Upper lobe of right lung (tissue), 1 donor: Measurements from ENCODE around the gene GLE1. TPM values are rescaled to one million over a fixed set of nuclear protein-coding genes. Genes with fewer than 3 reads are reported as not detected.
"Not testable (repeated sequence)": the region's sequence is repeated elsewhere in the genome, so short reads cannot be mapped to it uniquely, and the experiment has no call there.

ENCODE experiments used
- ATAC-seq: fragments of 200-7000 bp; cut with Tn5 transposase; one replicate; pipeline ENCODE4 v1.9.1; 2020; ENCODE audit warnings: mild to moderate bottlenecking, moderate library complexity
- DNase-seq: peaks from one replicate; pipeline ENCODE4 v3.0.0-alpha.2; 2020
- H3K27ac ChIP-seq: fragments of 200-600 bp; one replicate; pipeline ENCODE4 v1.8.0; 2022
- H3K27me3 ChIP-seq: fragments of 200-600 bp; one replicate; pipeline ENCODE4 v1.8.0; 2022; ENCODE audit warnings: mild to moderate bottlenecking
- H3K36me3 ChIP-seq: fragments of 200-600 bp; one replicate; pipeline ENCODE4 v1.8.0; 2022
- H3K4me1 ChIP-seq: fragments of 200-600 bp; one replicate; pipeline ENCODE4 v1.8.0; 2022
- H3K4me3 ChIP-seq: fragments of 200-600 bp; one replicate; pipeline ENCODE4 v1.8.0; 2022; ENCODE audit warnings: mild to moderate bottlenecking
- H3K9me3 ChIP-seq: fragments of 200-600 bp; one replicate; pipeline ENCODE4 v1.8.0; 2022
- CTCF ChIP-seq: fragments of 200-600 bp; IDR thresholded peaks from one replicate; pipeline ENCODE4 v1.8.0; 2022; ENCODE audit warnings: antibody characterized with exemption
- intact Hi-C: fragments of 100-400 bp; cut with DNase I; formaldehyde crosslinking; loops from one replicate; pipeline ENCODE4 v1.11.0; 2022
- total RNA-seq: library from RNA; stranded (reverse); fragmentation: NEBNext Ultra II Directional; extraction: Animal tissue kit (Norgen Biotek cat#: 25700); gene quantifications from one replicate; pipeline ENCODE4 v1.2.1, GENCODE V29; 2021
- donor health status: DM: no; HTN: yes; CAD: no; lungs with severe emphysema.

GLE1 gene
- total RNA-seq, 1 donor from 2014 or later, result 21.8 TPM

DNA sequence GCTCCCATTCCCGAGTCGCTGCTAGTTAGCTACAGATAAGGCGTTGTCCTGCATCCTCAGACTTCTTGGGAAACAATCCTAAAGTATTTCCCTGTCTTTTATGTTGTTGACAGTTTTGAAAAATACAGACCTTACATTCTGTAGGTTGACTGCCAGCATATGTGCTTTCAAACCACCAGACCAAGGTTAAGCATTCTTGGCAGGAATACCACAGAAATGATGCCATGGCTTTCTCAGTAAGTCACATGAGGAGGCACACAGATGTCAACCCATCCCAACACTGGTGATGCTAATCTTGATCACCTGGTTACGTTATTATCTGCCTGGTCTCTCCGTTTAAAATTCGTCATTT, 871 bp downstream of the GLE1 start:
- H3K27ac ChIP-seq, result peak overlapping the region; percentile 81
- peak overlapping the region; percentile 64 for H3K4me3 ChIP-seq
- peaks cover 19% of the 10 kb centered on the region for H3K36me3 ChIP-seq
- peaks cover 19% of the 10 kb centered on the region for H3K4me1 ChIP-seq
- ATAC-seq (no peak), DNase-seq (no peak)
- no peaks in the 10 kb centered on the region for H3K9me3 ChIP-seq
- intact Hi-C loops, result no loop called here
- TF ChIP-seq CTCF, result no peak
- no peaks in the 10 kb centered on the region for H3K27me3 ChIP-seq

- not testable (repeated sequence) for H3K4me3 ChIP-seq
These were observed 1.4 kb downstream of the GLE1 start for GRCh38 chr9:128505906-128506305.

DNA sequence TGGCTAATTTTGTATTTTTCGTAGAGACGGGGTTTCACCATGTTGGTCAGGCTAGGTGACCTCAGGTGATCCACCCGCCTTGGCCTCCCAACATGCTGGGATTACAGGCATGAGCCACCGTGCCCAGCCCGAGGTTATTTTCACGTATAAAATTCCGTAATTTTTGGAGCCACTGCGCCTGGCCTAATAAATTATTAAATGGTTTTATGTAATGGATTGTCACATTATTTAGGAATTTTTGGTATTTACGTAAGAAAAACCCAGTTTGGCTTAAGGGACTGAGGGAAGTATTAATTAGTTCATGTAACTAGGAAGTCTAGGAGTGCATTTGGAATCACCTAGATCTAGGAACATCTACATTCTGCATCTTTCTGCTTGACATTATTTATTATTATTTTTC, 8.3 kb downstream of the GLE1 start:
- ATAC-seq (no peak), DNase-seq (no peak)
- intact Hi-C loops, result no loop called here
- no peaks in the 10 kb centered on the region for H3K27me3 ChIP-seq
- H3K27ac ChIP-seq, result no peak overlapping the region
- H3K4me1 ChIP-seq, result no peaks in the 10 kb centered on the region
- no peak overlapping the region for H3K4me3 ChIP-seq
- no peaks in the 10 kb centered on the region for H3K9me3 ChIP-seq
- TF ChIP-seq CTCF, result no peak
- H3K36me3 ChIP-seq, result peaks cover 81% of the 10 kb centered on the region

More at GRCh38 chr9:128505906-128506305, 1.4 kb downstream of the GLE1 start:
- H3K9me3 ChIP-seq, H3K27ac ChIP-seq, H3K27me3 ChIP-seq, intact Hi-C loops, ATAC-seq: not testable (repeated sequence)
- H3K4me1 ChIP-seq, result peaks cover 19% of the 10 kb centered on the region
- H3K36me3 ChIP-seq, result peaks cover 22% of the 10 kb centered on the region
- peak; percentile 8 for DNase-seq

DNA sequence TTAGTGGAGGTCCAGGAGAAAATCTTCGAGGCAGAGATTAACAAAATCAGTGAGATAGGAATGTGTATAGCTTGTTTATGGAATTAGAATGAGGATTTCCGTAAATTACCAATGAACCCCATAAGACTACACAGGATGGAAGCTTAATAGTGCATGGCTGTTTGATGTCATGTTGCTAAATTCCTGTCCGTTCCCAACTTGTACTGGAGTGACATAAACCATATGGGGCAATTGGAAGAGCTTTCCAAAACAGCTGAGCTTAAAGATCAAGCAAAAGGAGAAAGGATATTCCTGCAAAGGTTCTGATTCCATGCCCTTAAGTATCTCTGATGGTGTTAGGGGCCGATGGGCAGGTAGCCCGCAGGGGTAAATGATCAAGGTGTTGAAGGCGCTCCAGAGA, 17.4 kb downstream of the GLE1 start:
- no peaks in the 10 kb centered on the region for H3K27me3 ChIP-seq
- H3K36me3 ChIP-seq, result peaks cover 77% of the 10 kb centered on the region
- no peaks in the 10 kb centered on the region for H3K9me3 ChIP-seq
- no peak overlapping the region for H3K27ac ChIP-seq
- no peak for DNase-seq
- no peak for ATAC-seq
- TF ChIP-seq CTCF, result no peak
- no peaks in the 10 kb centered on the region for H3K4me1 ChIP-seq
- intact Hi-C loops, result no loop called here
- H3K4me3 ChIP-seq, result no peak overlapping the region

DNA sequence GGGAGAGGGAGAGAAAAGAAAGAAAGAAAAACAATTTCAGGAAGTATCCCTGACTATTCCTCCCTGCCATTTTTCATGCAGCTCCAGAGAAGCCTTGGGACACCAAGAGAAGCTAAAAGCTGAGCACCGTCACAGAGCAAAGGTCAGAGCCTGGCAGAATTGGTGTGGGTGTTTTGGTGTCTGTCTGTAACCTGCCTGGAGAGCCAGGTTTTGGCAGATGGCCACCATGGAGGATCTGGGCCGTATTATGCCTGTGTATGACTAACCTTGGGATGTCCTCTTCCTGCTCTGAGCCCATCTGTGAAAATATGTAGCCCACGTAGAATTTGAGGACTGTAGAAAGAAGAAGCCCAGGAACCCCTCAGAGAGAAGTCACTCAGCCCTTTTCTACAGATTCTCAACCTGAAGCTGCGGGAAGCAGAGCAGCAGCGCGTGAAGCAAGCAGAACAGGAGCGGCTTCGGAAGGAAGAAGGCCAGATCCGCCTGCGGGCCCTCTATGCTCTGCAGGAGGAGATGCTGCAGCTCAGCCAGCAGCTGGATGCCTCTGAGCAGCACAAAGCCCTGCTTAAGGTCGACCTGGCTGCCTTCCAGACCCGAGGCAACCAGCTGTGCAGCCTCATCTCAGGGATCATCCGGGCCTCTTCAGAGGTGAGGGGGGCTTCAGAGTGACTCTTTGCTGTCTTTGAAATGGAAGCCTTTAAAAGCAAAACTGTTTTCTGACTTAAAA, 18.8 kb downstream of the GLE1 start:
- DNase-seq, result no peak

GRCh38 chr9:128526720-128527119, 22.2 kb downstream of the GLE1 start:
- ATAC-seq, result no peak
- intact Hi-C loops, result no loop called here

More for the DNA sequence above, 18.8 kb downstream of the GLE1 start:
- H3K9me3 ChIP-seq, result no peaks in the 10 kb centered on the region
- H3K27ac ChIP-seq, result no peak overlapping the region
- TF ChIP-seq CTCF, result no peak
- no peaks in the 10 kb centered on the region for H3K27me3 ChIP-seq
- no peaks in the 10 kb centered on the region for H3K4me1 ChIP-seq
- H3K4me3 ChIP-seq, result no peak overlapping the region
- ATAC-seq, result peak; percentile 45
- peaks cover 75% of the 10 kb centered on the region for H3K36me3 ChIP-seq
- intact Hi-C loops, result no loop called here

More at GRCh38 chr9:128526720-128527119, 22.2 kb downstream of the GLE1 start:
- no peak overlapping the region for H3K27ac ChIP-seq
- TF ChIP-seq CTCF, result no peak
- DNase-seq, result no peak
- H3K4me1 ChIP-seq, result no peaks in the 10 kb centered on the region
- no peak overlapping the region for H3K4me3 ChIP-seq
- no peaks in the 10 kb centered on the region for H3K9me3 ChIP-seq
- H3K36me3 ChIP-seq, result peaks cover 92% of the 10 kb centered on the region
- H3K27me3 ChIP-seq, result no peaks in the 10 kb centered on the region
